ENCODE measurements around the gene ZNF787. TPM values are rescaled to one million over a fixed set of nuclear protein-coding genes. Genes with fewer than 3 reads are reported as not detected.

The ZNF787 gene
- total RNA-seq, 1 experiment from 2014 or later = 132 TPM

DNA sequence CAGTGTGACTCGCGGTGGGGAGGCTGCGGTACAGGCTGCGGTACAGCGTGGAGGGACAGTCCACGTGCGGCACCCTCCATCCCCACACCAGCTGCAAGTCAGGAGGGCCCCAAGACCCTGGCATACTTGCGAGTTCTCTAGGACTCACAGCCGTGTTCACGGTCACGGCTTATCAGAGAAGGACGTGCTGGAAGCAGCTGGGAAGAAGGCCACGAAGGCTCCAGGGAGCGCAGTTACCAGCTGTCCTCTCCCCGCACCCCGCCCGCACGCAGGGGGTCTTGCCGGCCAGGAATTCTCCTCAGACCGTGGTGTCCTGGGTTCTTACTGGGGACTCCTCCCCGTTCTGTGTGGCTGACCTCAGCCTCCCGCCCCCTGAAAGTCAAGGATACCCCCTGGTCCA lies 26.2 kb upstream of the ZNF787 start:
- no peak overlapping the region for H3K4me3 ChIP-seq (ENCODE audit: low read depth in 2 of 2, low read length in 2 of 2)
- CTCF ChIA-PET = no interaction called here
- ATAC-seq (no peak), DNase-seq (ENCODE audit: low read depth, low spot score) (no peak)
- POLR2A ChIA-PET = no interaction called here
- in situ Hi-C loops (cut with HindIII; ENCODE audit: low pct_unique_long_range_greater_than_20kb, low sequenced_read_pairs) = no loop called here
- H3K36me3 ChIP-seq (ENCODE audit: control insufficient read depth, insufficient read depth, low read length) = peaks cover 3% of the 10 kb centered on the region
- H3K27me3 ChIP-seq (ENCODE audit: control insufficient read depth, insufficient read depth, low read length) = no peaks in the 10 kb centered on the region
- peaks cover 12% of the 10 kb centered on the region for H3K4me1 ChIP-seq (ENCODE audit: control insufficient read depth, insufficient read depth, low read length)
- no peaks in the 10 kb centered on the region for H3K9me3 ChIP-seq (ENCODE audit: control insufficient read depth, insufficient read depth, low read depth, low read length)
- intact Hi-C loops (cut with micrococcal nuclease; ENCODE audit: unreplicated experiment) = no loop called here
- BruUV-seq (replicated peaks) = no TSS peak
- TF ChIP-seq POLR2AphosphoS5 (IDR thresholded peaks at IDR 0.05; ENCODE audit: low read depth, low read length) (no peak), TCF7L2 (IDR thresholded peaks at IDR 0.05; ENCODE audit: low read depth, low read length) (no peak), SIN3A (IDR thresholded peaks at IDR 0.05; ENCODE audit: borderline replicate concordance, insufficient read depth, low read depth, low read length) (no peak)
- TF ChIP-seq, protein P1, sequence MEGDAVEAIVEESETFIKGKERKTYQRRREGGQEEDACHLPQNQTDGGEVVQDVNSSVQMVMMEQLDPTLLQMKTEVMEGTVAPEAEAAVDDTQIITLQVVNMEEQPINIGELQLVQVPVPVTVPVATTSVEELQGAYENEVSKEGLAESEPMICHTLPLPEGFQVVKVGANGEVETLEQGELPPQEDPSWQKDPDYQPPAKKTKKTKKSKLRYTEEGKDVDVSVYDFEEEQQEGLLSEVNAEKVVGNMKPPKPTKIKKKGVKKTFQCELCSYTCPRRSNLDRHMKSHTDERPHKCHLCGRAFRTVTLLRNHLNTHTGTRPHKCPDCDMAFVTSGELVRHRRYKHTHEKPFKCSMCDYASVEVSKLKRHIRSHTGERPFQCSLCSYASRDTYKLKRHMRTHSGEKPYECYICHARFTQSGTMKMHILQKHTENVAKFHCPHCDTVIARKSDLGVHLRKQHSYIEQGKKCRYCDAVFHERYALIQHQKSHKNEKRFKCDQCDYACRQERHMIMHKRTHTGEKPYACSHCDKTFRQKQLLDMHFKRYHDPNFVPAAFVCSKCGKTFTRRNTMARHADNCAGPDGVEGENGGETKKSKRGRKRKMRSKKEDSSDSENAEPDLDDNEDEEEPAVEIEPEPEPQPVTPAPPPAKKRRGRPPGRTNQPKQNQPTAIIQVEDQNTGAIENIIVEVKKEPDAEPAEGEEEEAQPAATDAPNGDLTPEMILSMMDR (IDR thresholded peaks at IDR 0.05) = no peak
- TF ChIP-seq, protein P2, sequence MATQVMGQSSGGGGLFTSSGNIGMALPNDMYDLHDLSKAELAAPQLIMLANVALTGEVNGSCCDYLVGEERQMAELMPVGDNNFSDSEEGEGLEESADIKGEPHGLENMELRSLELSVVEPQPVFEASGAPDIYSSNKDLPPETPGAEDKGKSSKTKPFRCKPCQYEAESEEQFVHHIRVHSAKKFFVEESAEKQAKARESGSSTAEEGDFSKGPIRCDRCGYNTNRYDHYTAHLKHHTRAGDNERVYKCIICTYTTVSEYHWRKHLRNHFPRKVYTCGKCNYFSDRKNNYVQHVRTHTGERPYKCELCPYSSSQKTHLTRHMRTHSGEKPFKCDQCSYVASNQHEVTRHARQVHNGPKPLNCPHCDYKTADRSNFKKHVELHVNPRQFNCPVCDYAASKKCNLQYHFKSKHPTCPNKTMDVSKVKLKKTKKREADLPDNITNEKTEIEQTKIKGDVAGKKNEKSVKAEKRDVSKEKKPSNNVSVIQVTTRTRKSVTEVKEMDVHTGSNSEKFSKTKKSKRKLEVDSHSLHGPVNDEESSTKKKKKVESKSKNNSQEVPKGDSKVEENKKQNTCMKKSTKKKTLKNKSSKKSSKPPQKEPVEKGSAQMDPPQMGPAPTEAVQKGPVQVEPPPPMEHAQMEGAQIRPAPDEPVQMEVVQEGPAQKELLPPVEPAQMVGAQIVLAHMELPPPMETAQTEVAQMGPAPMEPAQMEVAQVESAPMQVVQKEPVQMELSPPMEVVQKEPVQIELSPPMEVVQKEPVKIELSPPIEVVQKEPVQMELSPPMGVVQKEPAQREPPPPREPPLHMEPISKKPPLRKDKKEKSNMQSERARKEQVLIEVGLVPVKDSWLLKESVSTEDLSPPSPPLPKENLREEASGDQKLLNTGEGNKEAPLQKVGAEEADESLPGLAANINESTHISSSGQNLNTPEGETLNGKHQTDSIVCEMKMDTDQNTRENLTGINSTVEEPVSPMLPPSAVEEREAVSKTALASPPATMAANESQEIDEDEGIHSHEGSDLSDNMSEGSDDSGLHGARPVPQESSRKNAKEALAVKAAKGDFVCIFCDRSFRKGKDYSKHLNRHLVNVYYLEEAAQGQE (IDR thresholded peaks at IDR 0.05; ENCODE audit: insufficient read depth in 1 of 2, low read depth in 2 of 2, low read length in 1 of 2) = no peak
- H3K27ac ChIP-seq (ENCODE audit: low read length) = no peak overlapping the region

DNA sequence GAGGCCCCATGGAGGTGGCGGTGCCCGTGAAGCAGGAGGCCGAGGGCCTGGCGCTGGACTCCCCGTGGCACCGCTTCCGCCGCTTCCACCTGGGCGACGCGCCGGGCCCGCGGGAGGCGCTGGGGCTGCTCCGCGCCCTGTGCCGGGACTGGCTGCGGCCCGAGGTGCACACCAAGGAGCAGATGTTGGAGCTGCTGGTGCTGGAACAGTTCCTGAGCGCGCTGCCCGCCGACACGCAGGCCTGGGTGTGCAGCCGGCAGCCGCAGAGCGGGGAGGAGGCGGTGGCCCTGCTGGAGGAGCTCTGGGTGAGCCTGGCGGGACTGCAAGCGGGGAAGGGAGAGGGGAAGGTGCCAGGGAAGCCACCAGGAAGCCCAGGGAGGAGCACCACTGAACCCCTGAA lies 25.8 kb upstream of the ZNF787 start:
- BruUV-seq (replicated peaks) = no TSS peak
- no peaks in the 10 kb centered on the region for H3K9me3 ChIP-seq (ENCODE audit: control insufficient read depth, insufficient read depth, low read depth, low read length)
- H3K27ac ChIP-seq (ENCODE audit: low read length) = no peak overlapping the region
- DNase-seq (ENCODE audit: low read depth, low spot score) (no peak), ATAC-seq (no peak)
- in situ Hi-C loops (cut with HindIII; ENCODE audit: low pct_unique_long_range_greater_than_20kb, low sequenced_read_pairs) (no loop called here), intact Hi-C loops (cut with micrococcal nuclease; ENCODE audit: unreplicated experiment) (no loop called here)
- no peaks in the 10 kb centered on the region for H3K27me3 ChIP-seq (ENCODE audit: control insufficient read depth, insufficient read depth, low read length)
- no peak overlapping the region for H3K4me3 ChIP-seq (ENCODE audit: low read depth in 2 of 2, low read length in 2 of 2)
- ChIA-PET POLR2A (no interaction called here), CTCF (no interaction called here)
- peaks cover 16% of the 10 kb centered on the region for H3K4me1 ChIP-seq (ENCODE audit: control insufficient read depth, insufficient read depth, low read length)
- peaks cover 3% of the 10 kb centered on the region for H3K36me3 ChIP-seq (ENCODE audit: control insufficient read depth, insufficient read depth, low read length)
- TF ChIP-seq SIN3A (IDR thresholded peaks at IDR 0.05; ENCODE audit: borderline replicate concordance, insufficient read depth, low read depth, low read length) (no peak), TCF7L2 (IDR thresholded peaks at IDR 0.05; ENCODE audit: low read depth, low read length) (no peak), POLR2AphosphoS5 (IDR thresholded peaks at IDR 0.05; ENCODE audit: low read depth, low read length) (no peak)
- TF ChIP-seq, protein P2 (IDR thresholded peaks at IDR 0.05; ENCODE audit: insufficient read depth in 1 of 2, low read depth in 2 of 2, low read length in 1 of 2) = no peak
- TF ChIP-seq, protein P1 (IDR thresholded peaks at IDR 0.05) = no peak

Data from Panc1 (cell line).